ENCODE data around the gene SH3RF1. TPM values are rescaled to one million over a fixed set of nuclear protein-coding genes. Genes with fewer than 3 reads are reported as not detected.

SH3RF1 gene
- total RNA-seq, 1 donor from 2014 or later: 0.16 TPM

DNA sequence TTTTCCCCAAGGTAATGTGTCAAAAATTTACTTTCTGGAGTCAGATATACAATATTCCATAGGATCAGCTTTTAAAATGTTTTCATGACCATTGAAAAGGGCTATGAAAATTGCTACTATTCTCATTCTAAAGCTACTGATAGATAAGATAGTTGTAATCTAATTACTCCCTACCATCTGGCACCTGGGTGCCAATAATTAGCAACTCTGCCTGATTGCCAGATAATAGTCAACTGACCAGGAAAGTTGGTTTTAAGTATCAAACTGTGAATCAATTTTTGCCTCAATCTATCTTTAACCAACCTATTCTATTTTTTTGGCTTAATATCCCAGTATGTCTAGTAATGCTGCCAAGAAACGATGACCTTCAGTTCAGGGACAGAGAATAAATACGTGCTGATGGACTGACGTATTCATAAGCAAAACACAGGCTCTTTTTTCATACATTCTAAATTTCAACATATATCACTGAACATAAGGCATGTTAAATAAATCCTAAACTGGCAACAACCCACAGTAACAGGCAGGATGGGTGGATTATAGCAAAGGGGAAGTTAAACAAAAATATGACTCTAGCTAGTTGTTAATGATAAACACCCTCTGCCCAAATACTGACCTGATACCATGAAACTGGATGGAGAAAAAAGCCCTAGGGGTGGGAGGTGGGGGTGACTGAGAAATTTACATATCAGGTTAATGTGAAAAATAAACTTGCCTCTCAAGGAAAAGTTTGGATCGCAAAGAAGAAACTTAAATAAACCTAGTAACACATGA, 18.2 kb downstream of the SH3RF1 start:
- intact Hi-C loops (cut with micrococcal nuclease): no loop called here

DNA sequence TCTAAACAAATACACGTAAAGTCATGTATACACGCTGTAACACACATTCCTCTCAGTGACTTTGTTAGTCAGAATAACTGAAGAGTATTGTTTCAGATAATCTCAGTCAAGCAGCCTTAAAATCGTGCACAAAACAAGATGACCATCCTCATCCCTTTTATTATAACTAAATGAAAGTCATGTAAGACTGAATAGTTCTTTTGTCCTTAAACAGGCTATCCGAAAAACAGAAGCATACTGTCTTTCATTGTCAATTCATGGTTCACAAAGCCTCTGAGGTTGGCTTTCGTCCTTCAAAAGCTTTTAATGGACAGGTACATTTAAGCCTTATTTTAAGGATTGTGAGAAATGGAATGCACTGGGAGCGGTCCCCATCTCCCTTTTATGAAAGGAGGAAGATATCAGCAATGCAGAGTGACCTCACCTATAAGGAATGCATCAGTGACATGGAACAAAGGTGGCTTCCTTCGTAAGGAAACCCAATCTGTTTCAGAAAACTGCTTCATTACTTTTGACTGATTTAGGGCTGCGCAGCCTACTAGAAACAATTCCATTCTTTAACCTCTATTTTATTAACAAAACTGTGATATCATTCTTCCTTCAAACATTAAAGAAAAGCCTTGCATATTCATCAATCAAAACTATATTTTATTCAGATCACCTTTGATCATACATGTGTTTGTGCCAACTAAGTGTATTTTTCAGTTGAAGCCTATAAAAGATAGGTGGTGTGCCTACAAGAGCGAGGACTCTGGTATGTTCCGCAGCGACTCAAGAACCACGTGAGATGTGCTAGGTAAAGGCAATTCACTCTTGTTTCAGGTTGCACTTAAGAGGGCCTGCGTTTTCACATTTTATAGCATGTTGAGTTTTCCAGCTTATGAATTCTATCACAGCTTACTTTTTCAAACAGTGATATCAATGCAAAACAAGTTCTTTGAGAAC, 19.2 kb downstream of the SH3RF1 start:
- intact Hi-C loops (cut with micrococcal nuclease): no loop called here

DNA sequence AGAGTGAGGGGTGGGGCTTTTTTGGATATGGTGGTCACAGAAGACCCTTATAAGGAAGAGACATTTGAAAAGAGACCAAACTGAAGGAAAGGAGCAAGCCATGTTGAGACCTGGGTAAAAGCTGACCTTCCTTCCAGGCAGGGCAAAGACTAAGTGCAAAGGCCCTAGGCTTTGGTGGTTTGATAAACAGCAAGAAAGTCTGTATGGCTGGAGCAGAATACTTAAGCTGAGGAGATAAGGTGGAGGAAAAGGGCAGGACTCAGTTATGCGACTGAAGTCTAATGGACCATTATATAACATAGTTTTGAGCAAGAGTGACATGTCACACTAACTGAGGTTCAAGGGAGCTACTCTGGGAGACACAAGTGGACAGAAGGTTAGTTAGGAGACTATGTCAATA, 20.0 kb downstream of the SH3RF1 start:
- intact Hi-C loops (cut with micrococcal nuclease): no loop called here

DNA sequence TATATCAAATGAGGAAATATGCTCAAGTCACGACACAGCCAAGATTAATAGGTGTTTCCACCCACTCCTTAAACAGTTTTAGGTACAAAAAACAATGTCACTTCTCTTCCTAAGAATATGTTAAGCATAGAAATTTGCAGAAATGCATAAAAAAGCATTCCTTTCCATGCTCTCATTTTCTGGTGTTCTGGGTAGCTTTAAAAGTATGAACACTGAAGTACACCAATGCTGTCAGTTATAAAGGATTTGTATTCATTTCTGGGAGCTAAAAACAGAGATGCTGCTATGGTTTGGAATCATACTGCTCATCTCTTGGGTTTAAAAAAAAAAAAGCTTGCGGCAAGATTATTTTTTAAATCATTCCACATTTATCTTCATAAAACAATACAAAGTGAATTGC, 20.8 kb downstream of the SH3RF1 start:
- intact Hi-C loops (cut with micrococcal nuclease): no loop called here

DNA sequence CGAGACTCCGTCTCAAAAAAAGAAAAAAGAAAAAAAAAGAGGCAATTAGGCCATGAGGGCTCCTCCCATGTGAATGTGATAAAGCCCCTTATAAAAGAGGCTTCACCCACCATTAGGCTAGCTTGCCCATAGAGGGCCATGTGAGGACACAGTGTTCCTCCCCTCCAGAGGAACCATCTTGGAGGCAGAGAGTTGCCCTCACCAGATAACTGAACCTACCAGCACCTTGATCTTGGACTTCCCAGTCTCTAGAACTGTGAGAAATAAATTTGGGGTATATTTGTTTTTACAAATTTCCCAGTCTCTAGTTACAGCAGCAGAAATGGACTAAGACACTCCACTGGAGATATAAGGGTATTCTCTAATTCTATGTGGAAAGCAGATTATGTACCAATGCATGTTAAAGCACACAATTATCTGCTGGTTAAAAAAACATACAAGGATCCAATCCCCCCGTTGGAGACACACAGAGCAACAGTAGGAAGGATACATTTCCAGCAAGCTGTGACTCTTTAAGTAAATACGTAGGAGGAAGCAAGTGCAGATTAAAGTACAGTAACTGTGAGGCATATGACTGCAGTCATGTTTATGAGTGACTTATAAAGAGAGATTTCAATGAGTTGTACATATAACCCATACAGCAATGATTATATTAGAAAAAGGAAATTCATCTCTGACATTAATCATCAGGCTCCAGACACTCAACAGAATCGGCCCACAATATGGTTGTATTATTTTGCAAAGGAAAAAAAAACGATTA, 21.4 kb downstream of the SH3RF1 start:
- intact Hi-C loops (cut with micrococcal nuclease): no loop called here

DNA sequence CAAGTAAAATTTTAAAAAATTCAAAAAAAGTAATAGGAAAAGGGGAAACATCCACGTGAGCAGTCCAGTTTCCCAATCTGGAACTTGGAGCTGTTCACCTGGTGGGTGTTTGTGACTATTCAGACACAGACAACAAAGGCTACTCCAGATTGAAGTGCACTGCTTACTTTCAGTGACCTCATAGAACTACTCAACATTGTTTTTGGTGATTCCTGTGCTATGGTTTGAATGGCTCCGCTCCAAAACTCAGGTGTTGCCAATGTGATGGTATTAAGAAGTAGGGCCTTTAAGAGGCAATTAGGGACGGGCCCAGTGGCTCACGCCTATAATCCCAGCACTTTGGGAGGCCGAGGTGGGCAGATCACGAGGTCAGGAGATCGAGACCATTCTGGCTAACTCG, 22.1 kb downstream of the SH3RF1 start:
- intact Hi-C loops (cut with micrococcal nuclease): no loop called here

DNA sequence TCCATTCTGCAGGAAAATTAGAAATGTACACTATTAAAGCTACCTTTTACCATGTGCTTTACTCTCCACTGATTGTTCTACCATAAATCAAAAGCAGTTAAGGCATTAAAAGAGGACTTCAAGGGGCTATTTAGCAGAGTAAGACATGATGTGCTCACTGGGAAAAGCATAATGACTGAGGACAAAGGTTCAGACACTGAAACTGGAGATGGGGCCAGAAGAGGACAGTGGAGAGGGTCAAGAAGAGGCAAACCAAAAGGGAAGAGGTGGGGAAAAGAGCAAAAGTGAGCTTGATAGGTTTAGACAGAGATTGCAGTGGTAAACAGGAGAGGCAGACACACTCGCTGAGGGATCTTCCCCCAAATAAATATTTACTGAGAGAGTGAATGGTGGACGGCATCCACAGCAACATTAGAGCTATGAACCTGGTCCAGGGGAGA, 23.8 kb downstream of the SH3RF1 start:
- intact Hi-C loops (cut with micrococcal nuclease): no loop called here

DNA sequence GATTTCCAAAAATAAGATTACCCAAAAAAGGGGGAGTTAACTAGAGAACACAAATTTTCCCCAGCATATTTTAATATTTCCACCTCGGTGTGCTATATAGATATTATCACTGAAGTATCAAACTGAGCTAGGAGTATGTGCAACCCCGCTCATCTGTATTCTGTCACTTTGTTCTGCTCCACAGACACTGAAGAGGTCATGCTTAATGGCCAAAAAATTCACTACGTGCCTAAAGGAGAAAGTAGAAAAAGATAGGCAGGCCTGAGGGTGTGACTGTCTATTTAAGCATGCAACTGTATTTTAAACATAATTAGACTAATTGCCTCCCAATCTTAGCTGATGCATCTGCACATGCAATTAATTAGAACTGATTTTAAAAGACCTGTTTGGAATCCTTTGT, 24.5 kb downstream of the SH3RF1 start:
- intact Hi-C loops (cut with micrococcal nuclease): no loop called here

DNA sequence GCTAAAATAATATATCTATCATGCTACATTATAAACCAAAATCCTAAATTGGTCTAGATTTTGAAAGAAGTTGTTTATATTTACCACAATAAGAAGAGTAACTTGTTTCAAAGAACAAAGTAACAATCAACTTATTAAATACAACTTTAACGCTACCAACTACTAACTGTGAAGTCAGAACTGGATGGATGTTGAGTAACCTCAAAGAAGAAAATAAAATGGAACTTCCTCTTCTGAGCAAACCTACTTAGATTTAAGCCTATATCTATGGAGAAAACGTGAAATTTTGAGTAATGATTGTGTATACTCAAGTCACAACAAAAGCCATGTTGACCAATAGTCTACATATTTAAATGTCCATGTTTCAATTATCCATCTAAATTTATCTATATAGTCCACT, 25.7 kb downstream of the SH3RF1 start:
- intact Hi-C loops (cut with micrococcal nuclease): no loop called here

DNA sequence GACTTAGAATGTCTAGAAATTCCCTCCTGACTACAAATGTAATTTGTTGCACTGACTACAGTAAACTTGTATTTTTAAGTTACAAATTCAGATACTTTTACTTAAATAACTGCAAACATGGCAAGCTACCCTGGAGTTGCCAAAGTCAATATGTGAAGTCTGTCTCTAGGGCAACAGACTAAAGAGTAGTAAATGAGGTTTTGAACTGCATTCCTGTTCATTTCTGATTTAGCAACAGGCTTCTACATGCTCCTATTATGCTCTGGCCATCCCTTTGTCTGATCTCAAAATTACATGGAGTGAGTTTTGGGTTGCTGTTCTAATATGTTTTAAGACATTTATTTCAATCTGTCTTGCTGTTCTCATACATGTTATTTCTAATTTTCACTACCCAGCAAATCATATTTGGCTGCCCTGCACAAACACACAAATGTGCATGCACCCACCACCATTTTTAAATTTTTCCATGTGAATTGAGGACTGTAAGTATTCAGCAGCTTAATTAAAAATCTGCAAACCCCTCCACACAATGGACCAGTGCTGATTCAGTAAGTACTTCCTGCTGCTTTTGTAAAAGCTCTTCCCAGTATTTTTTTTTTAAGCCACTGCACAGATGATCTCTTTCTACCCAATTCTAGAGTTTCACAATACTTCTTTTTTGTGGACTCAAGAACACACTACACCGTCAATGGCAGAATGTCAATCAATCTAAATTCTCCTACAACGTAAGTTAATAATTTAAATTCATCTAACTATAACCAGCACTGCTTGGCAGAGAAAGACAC, 26.7 kb downstream of the SH3RF1 start:
- intact Hi-C loops (cut with micrococcal nuclease): no loop called here

DNA sequence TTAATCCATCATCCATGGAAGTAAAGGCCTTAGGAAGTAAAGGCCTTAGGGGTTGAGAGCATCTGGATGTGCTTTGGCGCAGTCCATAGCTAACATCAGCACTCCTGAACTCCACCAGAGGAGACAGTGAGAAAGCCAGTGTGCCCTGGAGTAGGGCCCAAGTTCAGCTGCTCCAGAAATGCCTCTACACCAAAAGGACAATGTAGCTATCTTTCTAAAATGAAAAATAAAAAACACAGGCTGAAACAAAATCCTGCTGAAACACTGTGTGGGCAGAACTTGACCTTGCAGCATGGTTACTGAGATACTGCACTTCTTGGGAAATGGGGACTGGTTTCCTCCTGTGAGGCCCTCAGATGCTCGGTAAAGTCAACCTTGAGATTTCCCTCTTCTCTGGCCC, 29.3 kb downstream of the SH3RF1 start:
- intact Hi-C loops (cut with micrococcal nuclease): no loop called here

DNA sequence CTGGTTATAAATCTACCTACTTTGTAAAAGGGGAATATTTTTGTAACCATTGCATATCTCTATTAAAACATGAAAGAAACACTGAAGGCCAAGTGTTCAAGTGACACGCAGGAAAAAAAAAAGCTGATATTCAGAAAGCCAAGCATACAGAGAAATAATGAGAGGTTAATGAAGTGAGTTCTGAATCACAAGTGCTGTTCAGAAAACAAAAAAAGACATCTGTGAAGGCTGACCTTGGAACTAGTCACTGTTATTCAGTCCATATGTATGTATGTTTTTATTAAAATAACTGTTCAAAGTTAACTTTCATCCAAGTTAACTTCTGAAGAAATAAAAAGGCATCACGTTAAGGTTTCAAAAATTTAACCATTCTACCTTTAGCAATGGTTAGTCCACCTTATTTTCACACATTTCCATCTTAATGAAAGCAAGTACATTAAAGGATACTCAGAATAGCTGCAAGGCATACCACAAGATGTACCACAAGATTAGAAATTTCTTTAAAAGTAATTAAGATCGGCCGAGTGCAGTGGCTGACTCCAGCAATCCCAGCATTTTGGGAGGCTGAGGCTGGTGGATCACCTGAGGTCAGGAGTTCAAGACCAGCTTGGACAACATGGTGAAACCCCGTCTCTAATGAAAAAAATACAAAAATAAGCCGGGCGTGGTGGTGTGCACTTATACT, 31.4 kb downstream of the SH3RF1 start:
- intact Hi-C loops (cut with micrococcal nuclease): no loop called here

DNA sequence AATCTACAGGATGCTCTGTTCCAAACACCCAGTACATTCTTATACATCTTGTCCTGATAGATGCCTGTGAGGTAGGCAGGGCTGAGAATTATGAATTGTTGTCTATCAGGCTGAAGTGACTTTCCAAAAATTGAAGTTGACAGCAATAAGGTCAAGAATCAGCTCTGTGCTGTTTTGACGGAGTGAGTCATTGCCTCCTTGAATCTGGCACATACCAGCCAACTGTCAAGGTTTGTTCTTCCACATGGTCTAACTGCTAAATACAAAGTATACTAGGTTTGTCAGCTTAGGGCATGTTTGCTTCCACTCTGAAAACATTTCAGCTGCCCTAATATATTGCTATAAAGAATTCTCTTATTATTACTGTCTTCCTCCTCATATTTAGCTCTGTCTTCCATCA, 32.3 kb downstream of the SH3RF1 start:
- intact Hi-C loops (cut with micrococcal nuclease): no loop called here

DNA sequence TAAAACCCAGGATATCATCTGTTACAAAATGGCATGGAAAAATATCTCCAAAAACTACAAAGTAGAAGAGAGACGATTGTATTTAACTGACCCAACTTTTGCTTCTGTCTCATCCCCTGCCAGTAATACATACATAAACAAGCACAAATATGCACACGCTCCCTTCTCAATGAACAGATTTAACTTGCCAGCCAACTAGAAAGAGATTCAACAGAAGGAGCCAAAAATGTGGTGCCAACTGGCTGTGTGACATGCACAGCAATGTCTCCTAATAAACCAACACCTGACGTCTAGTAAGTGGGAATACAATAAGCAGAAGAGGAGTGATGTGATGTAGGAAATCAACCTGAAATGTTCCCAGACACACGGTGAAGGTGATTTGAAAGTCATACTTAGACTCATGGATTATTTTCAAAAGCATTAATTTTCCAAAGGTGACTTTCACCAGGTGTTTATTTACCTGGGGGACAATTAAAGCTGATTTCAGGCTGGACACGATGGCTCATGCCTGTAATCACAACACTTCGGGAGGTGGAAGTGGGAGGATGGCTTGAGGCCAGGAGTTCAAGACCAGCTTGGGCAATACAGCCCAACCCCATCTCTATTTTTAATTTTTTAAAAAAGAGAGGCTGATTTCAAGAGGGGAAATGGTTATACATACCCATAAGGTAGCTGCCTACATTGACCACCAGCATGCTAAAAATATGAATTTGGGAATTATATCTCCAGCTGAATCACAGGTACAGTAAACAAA, 33.7 kb downstream of the SH3RF1 start:
- intact Hi-C loops (cut with micrococcal nuclease): no loop called here

DNA sequence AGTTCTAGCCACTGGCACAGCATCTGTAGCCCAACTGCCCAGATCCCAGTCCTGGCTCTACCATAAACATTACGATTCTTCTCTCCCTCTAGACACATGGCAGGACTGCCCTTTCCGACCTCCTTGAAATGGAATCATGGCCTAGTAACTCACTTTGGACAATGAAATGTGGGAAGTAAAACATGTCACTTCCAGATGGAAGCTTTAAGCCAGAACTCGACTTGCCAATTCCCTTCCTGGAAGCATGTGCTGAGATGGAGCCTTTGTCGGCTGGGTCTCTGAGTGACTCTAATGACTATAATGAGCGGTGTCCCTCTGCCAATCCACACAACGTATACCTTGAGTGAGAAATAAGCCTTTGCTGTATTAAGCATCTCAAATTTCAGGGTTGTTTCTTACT, 34.7 kb downstream of the SH3RF1 start:
- intact Hi-C loops (cut with micrococcal nuclease): no loop called here

DNA sequence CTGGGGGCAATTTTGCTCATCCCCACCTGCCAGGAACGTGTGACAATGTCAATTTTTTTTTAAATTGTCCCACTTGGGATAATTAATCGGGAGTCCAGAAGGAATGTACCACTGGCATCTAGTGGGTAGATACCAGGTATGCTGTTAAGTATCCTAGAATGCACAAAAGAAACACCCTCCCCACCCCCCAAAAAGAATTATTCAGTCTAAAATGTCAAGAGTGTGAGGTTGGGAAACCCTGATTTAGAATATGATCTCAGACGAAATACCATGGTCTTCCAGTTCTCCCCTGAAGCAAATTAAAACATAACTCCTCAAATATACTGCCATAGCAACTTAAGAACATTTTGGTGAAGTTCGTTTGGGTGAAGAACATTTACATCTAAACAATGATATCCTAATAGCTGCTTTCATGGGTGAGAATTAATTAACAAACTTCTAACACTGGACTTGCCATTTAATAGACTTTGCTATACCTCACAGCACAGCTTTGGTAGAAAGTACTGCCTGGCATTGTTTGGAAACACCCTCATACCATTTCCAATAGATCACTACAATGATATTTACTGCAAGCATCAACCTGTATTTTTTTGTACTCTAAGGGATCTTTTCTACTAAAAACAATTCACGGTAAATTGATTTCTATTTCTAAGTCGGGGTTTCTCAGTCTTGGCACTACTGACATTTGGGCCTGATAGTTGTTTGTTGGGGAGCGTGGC, 36.5 kb downstream of the SH3RF1 start:
- intact Hi-C loops (cut with micrococcal nuclease): no loop called here

DNA sequence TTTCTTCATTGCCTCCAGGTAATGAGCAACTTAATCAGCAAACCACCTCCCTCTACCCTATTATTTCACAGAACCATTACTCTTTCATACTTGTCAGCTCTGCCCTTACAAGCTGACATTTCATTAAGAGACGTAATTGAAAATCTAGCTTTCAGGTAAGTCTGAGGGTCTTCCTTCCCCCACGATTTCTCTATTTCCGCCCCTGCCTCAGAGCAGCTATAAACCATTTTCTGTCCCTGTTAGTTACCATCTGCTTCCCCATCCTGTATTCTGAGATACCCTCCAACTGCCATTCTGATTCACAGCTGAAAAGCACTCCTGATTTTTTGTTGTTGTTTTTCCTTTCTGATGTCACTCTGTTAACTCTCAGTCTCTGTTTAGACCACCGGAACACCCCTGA, 37.1 kb downstream of the SH3RF1 start:
- intact Hi-C loops (cut with micrococcal nuclease): no loop called here

DNA sequence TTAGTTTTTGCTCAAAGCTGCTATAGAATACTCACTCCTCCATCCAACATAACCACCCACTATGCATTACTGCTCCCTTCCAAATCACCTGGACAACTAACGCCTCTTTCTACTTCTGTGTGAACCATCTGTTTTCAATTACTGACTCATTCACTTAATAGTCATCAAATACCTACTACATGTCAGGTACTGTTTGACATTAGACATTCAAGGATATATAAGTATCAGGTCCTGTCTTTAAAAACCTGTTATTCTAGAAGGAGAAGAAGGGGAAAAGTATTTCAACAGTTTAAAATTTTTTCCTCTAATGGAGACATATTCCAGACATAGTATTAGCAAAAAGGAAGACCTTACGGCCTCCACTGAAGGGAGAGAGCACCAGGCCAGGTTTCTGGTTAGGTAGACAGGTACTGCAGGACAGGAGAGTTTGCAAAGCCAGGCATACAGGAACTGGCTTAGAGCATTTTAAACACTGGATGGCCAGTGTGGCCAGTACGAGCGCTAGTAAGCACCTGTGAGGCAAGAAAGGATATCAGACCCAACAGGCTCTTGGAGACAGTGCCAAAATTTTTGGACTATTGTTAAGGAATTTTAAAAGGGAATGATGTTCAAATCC, 39.0 kb downstream of the SH3RF1 start:
- intact Hi-C loops (cut with micrococcal nuclease): no loop called here
